IPS-NIHi7 (cell line): ENCODE results near the gene BRD2.
"Not testable (repeated sequence)": the region's sequence is repeated elsewhere in the genome, so short reads cannot be mapped to it uniquely, and the experiment has no call there.

Experiments
- DNase-seq: peaks from one replicate; pipeline ENCODE4 v3.0.0; 2012; ENCODE audit warnings: mixed read lengths; ENCODE audit errors: extremely low spot score

BRD2 gene

GRCh38 chr6:32968093-32968866 is at the start of gene BRD2:
TSS of gene BRD2 (plus strand) at chr6:32968594. CDS start at chr6:32972899, 4,305 bp downstream.
- DNase-seq: peak; percentile 85

- no peak for DNase-seq
Observed at GRCh38 chr6:32920715-32921114, 47.7 kb upstream of the BRD2 start.

- DNase-seq: no peak
Observed at GRCh38 chr6:32922083-32922482, 46.3 kb upstream of the BRD2 start.

GRCh38 chr6:32931211-32931610 is 37.2 kb upstream of the BRD2 start:
- DNase-seq: no peak

- DNase-seq: no peak
Observed at GRCh38 chr6:32932132-32932868, 36.1 kb upstream of the BRD2 start.

- peak; percentile 83 for DNase-seq
Observed at GRCh38 chr6:32933661-32934085, 34.7 kb upstream of the BRD2 start.

GRCh38 chr6:32935551-32936238 is 32.7 kb upstream of the BRD2 start:
- DNase-seq: no peak

- DNase-seq: no peak
Observed at GRCh38 chr6:32936239-32937152, 31.9 kb upstream of the BRD2 start.

GRCh38 chr6:32937230-32937633 is 31.2 kb upstream of the BRD2 start:
- no peak for DNase-seq

- DNase-seq: no peak
Observed at GRCh38 chr6:32938494-32938893, 29.9 kb upstream of the BRD2 start.

GRCh38 chr6:32940656-32941213 is 27.7 kb upstream of the BRD2 start, which contains the start of gene HLA-DMB:
TSS of gene HLA-DMB (minus strand) at chr6:32941028. CDS start at chr6:32940807, 221 bp downstream.
- DNase-seq: peak; percentile 82

- DNase-seq: no peak
Observed at GRCh38 chr6:32941214-32941768, 27.1 kb upstream of the BRD2 start.

- DNase-seq: not testable (repeated sequence)
Observed at GRCh38 chr6:32942555-32943123, 25.8 kb upstream of the BRD2 start.

GRCh38 chr6:32943864-32944649 is 24.3 kb upstream of the BRD2 start:
- DNase-seq: no peak

- DNase-seq: no peak
Observed at GRCh38 chr6:32945108-32945760, 23.2 kb upstream of the BRD2 start.

- no peak for DNase-seq
Observed at GRCh38 chr6:32945953-32946352, 22.4 kb upstream of the BRD2 start.

- no peak for DNase-seq
Observed at GRCh38 chr6:32946893-32947292, 21.5 kb upstream of the BRD2 start.

GRCh38 chr6:32947552-32948465 is 20.6 kb upstream of the BRD2 start:
- peak; percentile 72 for DNase-seq
